CD4-positive, alpha-beta memory T cell (primary cell): ENCODE measurements around the gene F8A1. TPM values are rescaled to one million over a fixed set of nuclear protein-coding genes. Genes with fewer than 3 reads are reported as not detected.
"Not testable (repeated sequence)": the region's sequence is repeated elsewhere in the genome, so short reads cannot be mapped to it uniquely, and the experiment has no call there.

Experiments
- CTCF ChIA-PET: fragments of 350-600 bp; sonication (Branson Sonifier 250); formaldehyde crosslinking; loops from one replicate; lab custom pipeline; 2021; ENCODE audit warnings: inconsistent platforms; ENCODE audit not compliant: partially characterized antibody; lab: Charles Lee
- POLR2A ChIA-PET: fragments of 350-600 bp; sonication (Branson Sonifier 250); formaldehyde crosslinking; loops from one replicate; lab custom pipeline; 2021; ENCODE audit not compliant: partially characterized antibody; lab: Charles Lee
- DNase-seq, 5 donors: peaks; one replicate each; pipeline versions ENCODE4 v3.0.0 to v3.0.0-alpha.2; 2020 to 2022; ENCODE audit warnings: mixed read lengths in 1 of 5
- H3K27ac ChIP-seq: one replicate; pipeline ENCODE4 v1.7.0; 2013; ENCODE audit warnings: low read depth, low read length
- H3K27me3 ChIP-seq: 2 replicates; pipeline ENCODE4 v1.7.0; 2013; ENCODE audit warnings: mild to moderate bottlenecking, low read length, moderate library complexity; ENCODE audit not compliant: insufficient read depth
- H3K36me3 ChIP-seq: 2 replicates; pipeline ENCODE4 v1.7.0; 2013; ENCODE audit warnings: mild to moderate bottlenecking, low read length, moderate library complexity; ENCODE audit not compliant: insufficient read depth
- H3K4me1 ChIP-seq: 2 replicates; pipeline ENCODE4 v1.7.0; 2013; ENCODE audit warnings: mild to moderate bottlenecking, low read length, moderate library complexity; ENCODE audit not compliant: insufficient read depth
- H3K4me3 ChIP-seq, 2 donors: one replicate each; pipeline ENCODE4 v1.7.0; 2013; ENCODE audit warnings: low read length in 2 of 2, mild to moderate bottlenecking in 1 of 2
- H3K9me3 ChIP-seq, 2 donors: one replicate each; pipeline ENCODE4 v1.7.0; 2013; ENCODE audit warnings: low read length in 2 of 2, control low read depth in 1 of 2; ENCODE audit not compliant: control insufficient read depth in 1 of 2
- H3K27ac Mint-ChIP-seq, 7 donors: one replicate each; pipeline ENCODE4 v1.8.0; 2020 to 2021; ENCODE audit warnings: mixed read lengths in 7 of 7, mild to moderate bottlenecking in 6 of 7, inconsistent platforms in 3 of 7, moderate library complexity in 3 of 7
- H3K27me3 Mint-ChIP-seq, 2 donors: one replicate each; pipeline ENCODE4 v1.8.0; 2020 to 2021; ENCODE audit warnings: mixed read lengths in 2 of 2
- H3K36me3 Mint-ChIP-seq, 2 donors: one replicate each; pipeline ENCODE4 v1.8.0; 2020 to 2021; ENCODE audit warnings: mixed read lengths in 2 of 2, inconsistent platforms in 1 of 2, mild to moderate bottlenecking in 1 of 2
- H3K4me1 Mint-ChIP-seq, 4 donors: one replicate each; pipeline ENCODE4 v1.8.0; 2020 to 2021; ENCODE audit warnings: mixed read lengths in 4 of 4, mild to moderate bottlenecking in 1 of 4
- H3K4me3 Mint-ChIP-seq, 8 donors: one replicate each; pipeline ENCODE4 v1.8.0; 2020 to 2021; ENCODE audit warnings: mixed read lengths in 8 of 8, mild to moderate bottlenecking in 7 of 8, moderate library complexity in 6 of 8, inconsistent platforms in 3 of 8
- H3K9me3 Mint-ChIP-seq, 8 donors: one replicate each; pipeline ENCODE4 v1.8.0; 2020 to 2021; ENCODE audit warnings: mixed read lengths in 8 of 8, mild to moderate bottlenecking in 5 of 8, inconsistent platforms in 3 of 8, moderate library complexity in 1 of 8
- intact Hi-C: fragments of 100-400 bp; cut with micrococcal nuclease; formaldehyde crosslinking; loops from one replicate; pipeline ENCODE4 v1.15.1; 2023
- polyA plus RNA-seq, 2 donors: library from polyadenylated mRNA; unstranded; fragments of 300-500 nt; fragmentation: Illumina TruSeq; gene quantifications; one replicate each; pipeline ENCODE4 v1.2.3, GENCODE V29; 2021
- total RNA-seq, 2 experiments: library from RNA; stranded (reverse); gene quantifications; one replicate each; pipeline ENCODE4 v1.2.3, GENCODE V29; 2021

F8A1 gene
- total and polyA plus RNA-seq, 4 experiments from 2014 or later = 20.3 to 90.4 (median 57.2) TPM

- intact Hi-C loops, H3K36me3 Mint-ChIP-seq, H3K36me3 ChIP-seq, H3K27ac Mint-ChIP-seq, H3K9me3 ChIP-seq, H3K4me3 Mint-ChIP-seq, DNase-seq, H3K27me3 Mint-ChIP-seq, H3K4me1 Mint-ChIP-seq, POLR2A ChIA-PET, H3K27ac ChIP-seq, H3K27me3 ChIP-seq, H3K9me3 Mint-ChIP-seq, H3K4me3 ChIP-seq, CTCF ChIA-PET, H3K4me1 ChIP-seq: not testable (repeated sequence)
These were observed 1.1 kb upstream of the F8A1 start for GRCh38 chrX:154885057-154885456.

- H3K36me3 ChIP-seq, H3K4me1 ChIP-seq, CTCF ChIA-PET, H3K4me1 Mint-ChIP-seq, H3K27ac Mint-ChIP-seq, H3K27me3 Mint-ChIP-seq, H3K4me3 ChIP-seq, H3K36me3 Mint-ChIP-seq, H3K4me3 Mint-ChIP-seq, intact Hi-C loops, H3K27ac ChIP-seq, H3K27me3 ChIP-seq, H3K9me3 Mint-ChIP-seq, H3K9me3 ChIP-seq, DNase-seq, POLR2A ChIA-PET: not testable (repeated sequence)
These were observed 606 bp upstream of the F8A1 start for GRCh38 chrX:154885549-154885948.

DNA sequence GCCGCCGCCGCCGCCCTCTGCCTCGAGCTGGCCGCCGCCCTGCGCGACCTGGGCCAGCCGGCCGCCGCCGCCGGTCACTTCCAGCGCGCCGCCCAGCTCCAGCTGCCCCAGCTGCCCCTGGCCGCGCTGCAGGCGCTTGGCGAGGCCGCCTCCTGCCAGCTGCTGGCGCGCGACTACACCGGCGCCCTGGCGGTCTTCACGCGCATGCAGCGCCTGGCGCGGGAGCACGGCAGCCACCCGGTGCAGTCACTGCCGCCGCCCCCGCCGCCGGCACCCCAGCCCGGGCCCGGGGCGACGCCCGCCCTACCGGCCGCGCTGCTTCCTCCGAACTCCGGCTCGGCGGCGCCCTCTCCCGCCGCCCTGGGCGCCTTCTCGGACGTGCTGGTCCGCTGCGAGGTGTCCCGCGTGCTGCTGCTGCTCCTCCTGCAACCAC, 650 bp downstream of the F8A1 start:
- DNase-seq, H3K27ac Mint-ChIP-seq, CTCF ChIA-PET, H3K27me3 Mint-ChIP-seq, H3K4me3 Mint-ChIP-seq, H3K9me3 Mint-ChIP-seq, POLR2A ChIA-PET, H3K4me3 ChIP-seq, H3K36me3 ChIP-seq, H3K27me3 ChIP-seq, H3K9me3 ChIP-seq, intact Hi-C loops, H3K27ac ChIP-seq, H3K36me3 Mint-ChIP-seq: not testable (repeated sequence)
- H3K4me1 ChIP-seq = peaks cover 13% of the 10 kb centered on the region
- H3K4me1 Mint-ChIP-seq = peaks cover 2 to 17% (median 9%) of the 10 kb centered on the region in 4 donors

DNA sequence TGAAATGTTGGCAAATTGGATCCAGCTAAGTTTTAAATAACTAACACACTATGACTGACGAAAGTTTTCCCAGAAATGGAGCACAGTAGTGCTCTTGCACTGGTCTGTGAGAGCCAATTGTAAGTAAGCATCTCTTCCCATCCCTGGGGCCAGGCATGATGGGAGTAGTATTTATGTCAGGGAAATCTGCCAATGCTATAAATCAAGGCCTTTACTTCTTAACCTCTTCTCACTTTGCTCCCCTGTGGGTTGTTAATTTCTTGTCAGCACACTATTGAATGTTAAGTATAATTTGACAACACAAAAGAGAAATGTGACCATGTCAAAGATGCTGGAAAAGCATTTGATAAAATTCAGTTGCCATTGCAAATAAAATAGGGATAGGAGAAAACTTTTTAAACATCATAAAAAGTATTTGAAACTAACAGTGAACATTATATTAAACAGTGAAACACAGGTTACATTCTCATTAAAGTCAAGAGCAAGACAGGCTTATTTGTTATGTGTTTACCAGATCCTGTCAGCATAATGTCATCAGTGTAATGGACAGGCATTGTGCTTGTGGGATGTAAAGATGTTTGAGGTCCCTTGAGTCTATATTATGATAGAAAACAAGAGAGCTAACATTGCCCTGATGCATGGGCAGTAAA, 5.0 kb downstream of the F8A1 start:
- H3K4me1 ChIP-seq = peaks cover 13% of the 10 kb centered on the region
- Mint-ChIP-seq H3K4me3 (no peak overlapping the region), H3K36me3 (peaks cover 0 to 3% of the 10 kb centered on the region in 2 donors), H3K4me1 (peaks cover 2 to 23% (median 12%) of the 10 kb centered on the region in 4 donors), H3K27ac (peak overlapping the region in 1 of 7 donors; percentile 33), H3K9me3 (peaks cover 0 to 2% (median 0%) of the 10 kb centered on the region in 8 donors), H3K27me3 (peaks cover 0 to 1% of the 10 kb centered on the region in 2 donors)
- H3K27ac ChIP-seq = no peak overlapping the region
- no peaks in the 10 kb centered on the region for H3K36me3 ChIP-seq
- H3K9me3 ChIP-seq = no peaks in the 10 kb centered on the region
- H3K4me3 ChIP-seq = no peak overlapping the region
- ChIA-PET CTCF (interaction anchor here (1.0 kb wide), 1 partner anchor 27 kb away, joined by 3 read pairs; no protein-coding TSS in a partner anchor), POLR2A (no interaction called here)
- intact Hi-C loops = no loop called here
- H3K27me3 ChIP-seq = no peaks in the 10 kb centered on the region
- DNase-seq = no peak

GRCh38 chrX:154892296-154892695, 6.1 kb downstream of the F8A1 start:
- peaks cover 13% of the 10 kb centered on the region for H3K4me1 ChIP-seq
- no peak overlapping the region for H3K4me3 ChIP-seq
- no peak for DNase-seq
- no peaks in the 10 kb centered on the region for H3K27me3 ChIP-seq
- ChIA-PET CTCF (no interaction called here), POLR2A (no interaction called here)
- Mint-ChIP-seq H3K27ac (no peak overlapping the region), H3K4me3 (no peak overlapping the region), H3K4me1 (peaks cover 2 to 23% (median 12%) of the 10 kb centered on the region in 4 donors), H3K27me3 (peaks cover 0 to 1% of the 10 kb centered on the region in 2 donors), H3K9me3 (peaks cover 0 to 2% (median 0%) of the 10 kb centered on the region in 8 donors), H3K36me3 (peaks cover 0 to 3% of the 10 kb centered on the region in 2 donors)
- no peaks in the 10 kb centered on the region for H3K9me3 ChIP-seq
- H3K27ac ChIP-seq = no peak overlapping the region
- H3K36me3 ChIP-seq = no peaks in the 10 kb centered on the region
- intact Hi-C loops = no loop called here

GRCh38 chrX:154900323-154900722, 14.2 kb downstream of the F8A1 start:
- Mint-ChIP-seq H3K27me3 (peaks cover 0 to 6% of the 10 kb centered on the region in 2 donors), H3K4me3 (no peak overlapping the region), H3K4me1 (no peaks in the 10 kb centered on the region), H3K9me3 (peaks cover 0 to under 1% (median 0%) of the 10 kb centered on the region in 8 donors), H3K27ac (no peak overlapping the region), H3K36me3 (no peaks in the 10 kb centered on the region)
- DNase-seq = no peak
- POLR2A ChIA-PET = no interaction called here
- CTCF ChIA-PET = no interaction called here
- no peaks in the 10 kb centered on the region for H3K36me3 ChIP-seq
- no peak overlapping the region for H3K27ac ChIP-seq
- no peaks in the 10 kb centered on the region for H3K9me3 ChIP-seq
- H3K4me1 ChIP-seq = no peaks in the 10 kb centered on the region
- intact Hi-C loops = no loop called here
- H3K27me3 ChIP-seq = no peaks in the 10 kb centered on the region
- no peak overlapping the region for H3K4me3 ChIP-seq

GRCh38 chrX:154902408-154902807, 16.3 kb downstream of the F8A1 start:
- ChIA-PET POLR2A (no interaction called here), CTCF (no interaction called here)
- no peaks in the 10 kb centered on the region for H3K4me1 Mint-ChIP-seq

More at GRCh38 chrX:154902408-154902807, 16.3 kb downstream of the F8A1 start:
- Mint-ChIP-seq H3K9me3 (no peaks in the 10 kb centered on the region), H3K27me3 (peaks cover 0 to 6% of the 10 kb centered on the region in 2 donors), H3K27ac (no peak overlapping the region), H3K4me3 (no peak overlapping the region), H3K36me3 (no peaks in the 10 kb centered on the region)
- intact Hi-C loops = no loop called here
- no peaks in the 10 kb centered on the region for H3K9me3 ChIP-seq
- H3K4me3 ChIP-seq = no peak overlapping the region
- H3K27me3 ChIP-seq = no peaks in the 10 kb centered on the region
- no peaks in the 10 kb centered on the region for H3K4me1 ChIP-seq
- no peaks in the 10 kb centered on the region for H3K36me3 ChIP-seq
- no peak for DNase-seq
- H3K27ac ChIP-seq = no peak overlapping the region
